Stimulated activated CD8-positive, alpha-beta memory T cell treated with anti-CD3 and anti-CD28 coated beads, Interleukin-7, amount 100 ng/mL, for 24 hours (primary cell): Measurements from ENCODE around the gene XPO6.

Experiments used
- DNase-seq: peaks from one replicate; pipeline ENCODE4 v3.0.0-alpha.2; 2020; ENCODE audit warnings: low read depth

Gene XPO6

GRCh38 chr16:28183484-28183883 lies 28.3 kb downstream of the XPO6 start:
- no peak for DNase-seq

- no peak for DNase-seq
Measured at GRCh38 chr16:28182801-28183200, 29.0 kb downstream of the XPO6 start.

GRCh38 chr16:28182183-28182582 lies 29.6 kb downstream of the XPO6 start:
- DNase-seq: no peak

- no peak for DNase-seq
Measured at GRCh38 chr16:28181515-28181914, 30.2 kb downstream of the XPO6 start.

GRCh38 chr16:28180655-28181460 lies 30.9 kb downstream of the XPO6 start:
- DNase-seq: no peak

- DNase-seq: no peak
Measured at GRCh38 chr16:28179354-28179753, 32.4 kb downstream of the XPO6 start.

- DNase-seq: no peak
Measured at GRCh38 chr16:28175715-28176114, 36.0 kb downstream of the XPO6 start.

GRCh38 chr16:28172336-28172735 lies 39.4 kb downstream of the XPO6 start:
- no peak for DNase-seq

GRCh38 chr16:28171816-28172215 lies 39.9 kb downstream of the XPO6 start:
- no peak for DNase-seq

- DNase-seq: no peak
Measured at GRCh38 chr16:28168991-28169554, 42.7 kb downstream of the XPO6 start.

GRCh38 chr16:28167730-28168129 lies 44.0 kb downstream of the XPO6 start:
- DNase-seq: no peak

- no peak for DNase-seq
Measured at GRCh38 chr16:28167221-28167620, 44.5 kb downstream of the XPO6 start.

GRCh38 chr16:28166394-28167208 lies 45.2 kb downstream of the XPO6 start:
- DNase-seq: no peak

- DNase-seq: no peak
Measured at GRCh38 chr16:28165598-28165997, 46.2 kb downstream of the XPO6 start.

GRCh38 chr16:28164140-28164539 lies 47.6 kb downstream of the XPO6 start:
- no peak for DNase-seq

GRCh38 chr16:28163699-28164098 lies 48.1 kb downstream of the XPO6 start:
- DNase-seq: no peak

GRCh38 chr16:28162326-28162877 lies 49.4 kb downstream of the XPO6 start:
- no peak for DNase-seq

- DNase-seq: no peak
Measured at GRCh38 chr16:28161626-28162025, 50.1 kb downstream of the XPO6 start.

- DNase-seq: no peak
Measured at GRCh38 chr16:28158136-28158535, 53.6 kb downstream of the XPO6 start.

- no peak for DNase-seq
Measured at GRCh38 chr16:28156056-28156680, 55.6 kb downstream of the XPO6 start.

- no peak for DNase-seq
Measured at GRCh38 chr16:28155293-28155692, 56.5 kb downstream of the XPO6 start.

GRCh38 chr16:28151180-28151579 lies 60.6 kb downstream of the XPO6 start:
- DNase-seq: no peak
